ENCODE measurements around the gene EPAS1. TPM values are rescaled to one million over a fixed set of nuclear protein-coding genes. Genes with fewer than 3 reads are reported as not detected.

The EPAS1 gene
- total and polyA plus RNA-seq, 8 donors: 35.6 to 165 (median 76.0) TPM

DNA sequence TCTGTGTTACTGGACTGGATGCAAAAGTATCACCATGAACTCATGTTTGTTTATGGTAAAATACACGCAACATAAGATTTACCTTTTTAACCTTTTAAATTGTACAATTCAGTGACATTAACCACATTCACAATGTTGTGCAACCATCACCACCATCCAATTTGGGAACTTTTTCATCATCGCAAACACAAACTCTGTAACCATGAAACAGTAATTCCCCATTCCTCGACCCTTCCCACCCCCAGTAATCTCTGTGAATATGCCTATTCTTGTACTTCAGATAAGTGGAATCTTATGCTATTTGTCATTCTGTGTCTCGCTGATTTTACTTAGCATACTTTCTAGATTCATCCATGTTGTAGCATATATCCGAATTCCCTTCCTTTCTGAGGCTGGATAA lies 31.1 kb upstream of the EPAS1 start:
- FAIRE-seq (no peak), DNase-seq (no peak), ATAC-seq (no peak)
- TF ChIP-seq, protein P1, sequence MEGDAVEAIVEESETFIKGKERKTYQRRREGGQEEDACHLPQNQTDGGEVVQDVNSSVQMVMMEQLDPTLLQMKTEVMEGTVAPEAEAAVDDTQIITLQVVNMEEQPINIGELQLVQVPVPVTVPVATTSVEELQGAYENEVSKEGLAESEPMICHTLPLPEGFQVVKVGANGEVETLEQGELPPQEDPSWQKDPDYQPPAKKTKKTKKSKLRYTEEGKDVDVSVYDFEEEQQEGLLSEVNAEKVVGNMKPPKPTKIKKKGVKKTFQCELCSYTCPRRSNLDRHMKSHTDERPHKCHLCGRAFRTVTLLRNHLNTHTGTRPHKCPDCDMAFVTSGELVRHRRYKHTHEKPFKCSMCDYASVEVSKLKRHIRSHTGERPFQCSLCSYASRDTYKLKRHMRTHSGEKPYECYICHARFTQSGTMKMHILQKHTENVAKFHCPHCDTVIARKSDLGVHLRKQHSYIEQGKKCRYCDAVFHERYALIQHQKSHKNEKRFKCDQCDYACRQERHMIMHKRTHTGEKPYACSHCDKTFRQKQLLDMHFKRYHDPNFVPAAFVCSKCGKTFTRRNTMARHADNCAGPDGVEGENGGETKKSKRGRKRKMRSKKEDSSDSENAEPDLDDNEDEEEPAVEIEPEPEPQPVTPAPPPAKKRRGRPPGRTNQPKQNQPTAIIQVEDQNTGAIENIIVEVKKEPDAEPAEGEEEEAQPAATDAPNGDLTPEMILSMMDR (IDR thresholded peaks at IDR 0.05): no peak
- H3K4me1 ChIP-seq: no peaks in the 10 kb centered on the region
- H3K4me3 ChIP-seq: no peak overlapping the region
- H3K36me3 ChIP-seq: no peaks in the 10 kb centered on the region
- no peaks in the 10 kb centered on the region for H3K9me3 ChIP-seq
- WGBS, 2 donors: 85 to 88% methylated on average over 5 of the region's 5 CpGs
- H3K27ac ChIP-seq: no peak overlapping the region
- H3K27me3 ChIP-seq: no peaks in the 10 kb centered on the region
- intact Hi-C loops (cut with DNase I): no loop called here

DNA sequence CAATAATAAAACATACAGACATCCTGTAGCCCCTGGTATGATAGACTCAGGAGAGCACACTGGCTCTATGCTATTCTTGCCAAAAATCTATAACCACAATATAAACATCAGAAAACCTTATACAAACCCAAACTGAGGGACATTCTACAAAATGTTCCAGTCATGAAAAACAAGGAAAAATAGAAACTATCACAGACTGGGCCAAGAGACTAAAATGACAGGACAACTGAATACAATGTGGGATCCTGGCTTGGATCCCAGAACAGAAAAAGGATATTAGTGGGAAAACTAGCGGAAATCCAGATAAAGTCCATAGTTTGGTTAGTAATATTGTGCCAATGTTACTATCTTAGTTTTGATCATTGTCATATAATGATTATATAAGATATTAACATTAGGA lies 29.6 kb upstream of the EPAS1 start:
- TF ChIP-seq, protein P1 (IDR thresholded peaks at IDR 0.05): no peak

DNA sequence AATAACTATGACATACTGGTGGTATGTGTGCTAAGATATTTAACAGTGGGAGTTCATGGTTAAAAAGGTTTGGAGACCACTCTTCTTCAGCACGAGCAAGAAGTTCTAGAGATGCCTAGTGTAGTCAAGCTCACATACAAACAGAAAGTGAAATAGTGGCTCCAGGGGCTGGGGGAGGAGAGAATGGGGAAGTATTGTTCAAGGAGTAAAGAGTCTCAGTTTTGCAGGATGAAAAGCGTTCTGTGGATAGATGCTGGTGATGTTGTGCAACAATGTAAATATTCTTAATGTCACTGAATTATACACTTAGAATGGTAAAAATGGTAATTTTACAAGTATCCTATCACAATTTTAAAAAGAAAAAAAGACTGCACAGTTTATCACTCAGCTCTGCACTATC lies 29.0 kb upstream of the EPAS1 start:
- intact Hi-C loops (cut with DNase I): no loop called here
- FAIRE-seq: no peak
- TF ChIP-seq, protein P1 (IDR thresholded peaks at IDR 0.05): no peak
- Histone ChIP-seq H3K27me3 (no peaks in the 10 kb centered on the region), H3K36me3 (no peaks in the 10 kb centered on the region), H3K27ac (no peak overlapping the region), H3K4me3 (no peak overlapping the region), H3K4me1 (no peaks in the 10 kb centered on the region), H3K9me3 (no peaks in the 10 kb centered on the region)
- no peak for DNase-seq
- ATAC-seq: peak in 1 of 4 donors; percentile 49
- WGBS, 2 donors: 61 to 81% methylated on average over 2 of the region's 2 CpGs

More for the DNA sequence above, 29.6 kb upstream of the EPAS1 start:
- Histone ChIP-seq H3K27ac (no peak overlapping the region), H3K9me3 (no peaks in the 10 kb centered on the region), H3K4me3 (no peak overlapping the region), H3K36me3 (no peaks in the 10 kb centered on the region), H3K4me1 (no peaks in the 10 kb centered on the region), H3K27me3 (no peaks in the 10 kb centered on the region)
- 37 to 50% methylated on average over 1 of the region's 1 CpG for WGBS, 2 donors
- intact Hi-C loops (cut with DNase I): no loop called here
- no peak for FAIRE-seq
- no peak for DNase-seq
- ATAC-seq: no peak

DNA sequence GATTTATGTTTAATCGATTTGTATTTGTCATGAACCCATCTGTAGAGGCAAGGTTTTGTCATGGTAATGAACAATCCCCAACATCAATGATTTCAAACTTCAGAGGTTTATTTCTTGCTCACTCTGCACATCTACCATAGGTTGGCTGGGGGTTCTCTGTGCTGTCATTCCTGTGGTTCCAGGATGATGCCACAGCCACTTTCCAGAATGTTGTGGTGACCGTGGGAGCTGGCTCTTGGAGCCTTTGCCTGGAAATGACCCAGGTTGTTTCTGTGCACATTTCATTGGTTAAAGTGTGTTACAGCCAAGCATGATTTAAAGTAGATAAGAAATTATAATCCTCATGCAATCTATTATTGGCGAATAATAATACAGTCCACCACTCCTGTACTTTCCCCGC lies 28.2 kb upstream of the EPAS1 start:
- Histone ChIP-seq H3K4me1 (no peaks in the 10 kb centered on the region), H3K9me3 (no peaks in the 10 kb centered on the region), H3K36me3 (no peaks in the 10 kb centered on the region), H3K4me3 (no peak overlapping the region), H3K27ac (no peak overlapping the region), H3K27me3 (no peaks in the 10 kb centered on the region)
- no peak for FAIRE-seq
- no peak for ATAC-seq
- TF ChIP-seq, protein P1 (IDR thresholded peaks at IDR 0.05): no peak
- 84 to 87% methylated on average over 4 of the region's 4 CpGs for WGBS, 2 donors
- intact Hi-C loops (cut with DNase I): no loop called here
- no peak for DNase-seq

DNA sequence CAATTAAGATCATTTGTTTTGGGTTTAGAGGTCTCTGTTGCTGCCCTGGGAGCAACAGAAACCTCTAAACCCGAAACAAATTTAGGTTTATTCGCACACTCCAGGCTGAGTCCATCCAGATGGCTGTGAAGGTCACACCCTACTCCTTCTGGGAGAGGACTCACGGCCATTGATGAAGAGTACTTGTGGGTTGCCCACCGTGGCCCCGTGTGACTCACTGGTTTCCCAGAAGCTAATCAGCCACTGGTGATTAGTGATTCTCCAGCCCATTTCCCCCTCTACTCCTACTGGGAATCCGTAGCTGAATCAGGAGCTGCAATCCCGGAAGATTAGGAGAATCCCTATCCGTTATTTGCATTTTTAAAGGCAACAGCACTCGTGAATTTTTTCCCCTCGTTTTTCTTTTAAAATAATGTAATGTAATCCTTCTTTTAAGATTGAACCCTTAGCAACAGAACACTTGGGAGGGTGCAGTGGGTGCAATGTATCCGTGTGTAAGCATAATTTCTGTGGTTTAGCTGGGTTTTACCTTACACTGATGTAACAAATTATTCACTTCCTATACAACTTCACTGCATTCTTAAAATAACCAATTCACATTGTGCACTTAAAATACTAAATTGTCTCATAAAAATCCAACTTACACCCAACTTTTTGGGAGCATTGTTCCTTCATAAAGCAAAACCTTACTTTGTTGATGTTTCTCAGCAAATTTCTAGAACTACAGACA lies 27.5 kb upstream of the EPAS1 start:
- no peaks in the 10 kb centered on the region for H3K4me1 ChIP-seq
- H3K9me3 ChIP-seq: no peaks in the 10 kb centered on the region
- FAIRE-seq (no peak), DNase-seq (no peak), ATAC-seq (peak in 2 of 4 donors; percentile 35 to 50)
- 66 to 74% methylated on average over 11 of the region's 11 CpGs for WGBS, 2 donors
- H3K4me3 ChIP-seq: no peak overlapping the region
- H3K36me3 ChIP-seq: no peaks in the 10 kb centered on the region
- intact Hi-C loops (cut with DNase I): no loop called here
- TF ChIP-seq, protein P1 (IDR thresholded peaks at IDR 0.05): no peak
- H3K27me3 ChIP-seq: no peaks in the 10 kb centered on the region
- no peak overlapping the region for H3K27ac ChIP-seq
